Activated CD8-positive, alpha-beta memory T cell treated with anti-CD3 and anti-CD28 coated beads for 4 hours (primary cell): ENCODE results near the gene MEIG1.
A peak's percentile ranks its signal among the peaks of the same experiment; 100 is the strongest.
"Not testable (repeated sequence)": the region's sequence is repeated elsewhere in the genome, so short reads cannot be mapped to it uniquely, and the experiment has no call there.

ENCODE experiments used
- DNase-seq, 2 donors: peaks; one replicate each; pipeline ENCODE4 v3.0.0-alpha.2; 2020; ENCODE audit warnings: low read depth in 2 of 2

MEIG1 gene

DNA sequence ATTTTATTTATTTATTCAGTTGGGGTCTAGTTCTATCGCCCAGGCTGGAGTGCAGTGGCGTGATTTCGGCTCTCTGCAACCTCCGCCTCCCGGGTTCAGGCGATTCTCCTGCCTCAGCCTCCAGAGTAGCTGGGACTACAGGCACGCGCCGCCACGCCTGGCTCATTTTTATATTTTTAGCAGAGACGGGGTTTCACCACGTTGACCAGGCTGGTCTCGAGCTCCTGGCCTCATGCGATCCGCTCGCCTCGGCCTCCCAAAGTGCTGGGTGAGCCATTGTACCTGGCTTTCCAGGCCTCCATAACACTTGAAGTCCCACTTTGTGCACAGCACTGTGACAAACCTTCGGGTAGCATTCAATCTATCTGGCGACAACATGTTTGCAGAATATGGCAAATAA lies 4.3 kb upstream of the MEIG1 start:
- DNase-seq, result no peak

GRCh38 chr10:14958872-14959220 lies 342 bp upstream of the MEIG1 start:
- no peak for DNase-seq

DNA sequence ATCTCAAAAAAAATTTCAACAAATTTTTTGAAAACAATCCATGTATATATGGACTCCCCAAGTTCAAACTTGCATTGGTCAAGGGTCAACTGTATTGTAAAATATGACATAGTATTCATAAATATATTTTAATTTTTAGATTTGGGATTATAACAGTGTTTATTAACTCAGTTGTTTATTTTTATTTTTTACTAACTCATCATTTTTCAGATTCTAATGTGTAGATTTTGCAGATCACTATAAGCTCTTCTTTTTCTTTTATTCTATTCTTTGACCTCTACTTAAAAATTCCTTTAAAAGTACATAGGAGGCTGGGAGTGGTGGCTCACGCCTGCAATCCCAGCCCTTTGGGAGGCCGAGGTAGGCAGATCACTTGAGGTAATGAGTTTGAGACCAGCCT lies 8.7 kb downstream of the MEIG1 start:
- no peak for DNase-seq

DNA sequence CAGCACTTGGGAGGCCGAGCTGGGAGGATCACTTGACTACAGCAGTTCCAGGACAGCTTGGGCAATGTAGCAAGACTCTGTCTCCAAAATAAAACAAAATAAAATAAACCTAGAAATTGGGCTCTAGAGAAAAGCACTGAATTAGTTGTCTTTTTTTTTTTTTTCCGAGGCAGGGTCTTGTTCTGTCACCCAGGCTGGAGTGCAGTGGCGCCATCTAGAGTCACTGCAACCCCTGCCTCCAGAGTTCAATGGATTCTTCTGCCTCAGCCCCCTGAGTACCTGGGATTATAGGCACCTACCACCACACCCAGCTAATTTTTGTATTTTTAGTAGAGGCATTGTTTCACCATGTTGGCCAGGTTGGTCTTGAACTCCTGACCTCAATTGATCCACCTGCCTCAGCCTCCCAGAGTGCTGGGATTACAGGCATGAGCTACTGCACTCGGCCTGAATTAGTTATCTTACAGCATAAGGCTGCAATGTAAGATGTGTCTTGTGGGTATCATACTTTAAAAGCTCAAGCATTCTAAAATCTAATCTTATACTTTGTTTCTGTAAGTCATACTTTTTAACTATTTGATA lies 12.8 kb downstream of the MEIG1 start:
- no peak for DNase-seq

DNA sequence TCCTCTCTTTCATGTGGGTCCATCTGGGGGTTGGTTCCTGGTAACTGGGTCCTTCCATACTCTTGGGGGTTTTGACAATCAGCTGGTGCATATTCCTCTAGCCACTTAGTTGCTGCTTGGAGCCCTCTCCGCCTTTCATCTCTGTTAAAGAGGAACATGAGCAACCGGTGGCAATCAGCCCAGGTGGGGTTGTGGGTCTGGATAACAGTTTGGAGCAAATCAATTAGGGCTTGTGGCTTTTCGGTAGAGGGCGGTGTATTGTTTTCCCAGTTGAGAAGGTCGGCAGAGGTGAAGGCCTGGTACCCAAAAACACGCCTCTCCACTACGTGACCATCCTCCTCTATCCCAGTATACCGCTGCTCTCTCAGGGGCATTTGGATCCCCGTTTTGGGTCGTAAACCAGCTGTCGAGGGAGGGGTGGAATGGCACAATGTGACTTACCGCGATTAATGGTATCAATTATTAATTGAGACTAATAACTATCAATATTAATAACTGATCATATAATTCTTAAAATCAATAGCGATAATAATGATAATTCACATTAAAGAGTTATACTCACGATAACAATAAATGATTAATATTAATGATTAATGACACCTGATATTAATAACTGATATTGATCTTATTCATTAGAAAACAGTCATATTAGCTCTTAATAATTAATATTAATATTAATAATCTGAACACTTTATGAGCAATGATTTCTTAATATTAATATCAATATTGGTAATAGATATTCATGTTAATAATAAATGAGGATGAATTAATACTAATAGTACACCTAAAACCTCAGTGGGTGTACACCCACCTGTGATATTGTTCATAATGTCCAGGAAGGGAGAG lies 15.2 kb downstream of the MEIG1 start:
- DNase-seq, result not testable (repeated sequence)

- no peak for DNase-seq
These were observed 16.6 kb downstream of the MEIG1 start for GRCh38 chr10:14975672-14976273.

GRCh38 chr10:14982744-14983143 lies 23.6 kb downstream of the MEIG1 start:
- DNase-seq, result no peak

- not testable (repeated sequence) for DNase-seq
These were observed 30.4 kb downstream of the MEIG1 start for GRCh38 chr10:14989552-14989951.

GRCh38 chr10:14991035-14991749 lies 32.0 kb downstream of the MEIG1 start:
- DNase-seq, result peak in 1 of 2 donors; percentile 31

- not testable (repeated sequence) for DNase-seq
These were observed 33.1 kb downstream of the MEIG1 start for GRCh38 chr10:14992336-14992735.

- DNase-seq, result not testable (repeated sequence)
These were observed 34.6 kb downstream of the MEIG1 start for GRCh38 chr10:14993500-14994455.

DNA sequence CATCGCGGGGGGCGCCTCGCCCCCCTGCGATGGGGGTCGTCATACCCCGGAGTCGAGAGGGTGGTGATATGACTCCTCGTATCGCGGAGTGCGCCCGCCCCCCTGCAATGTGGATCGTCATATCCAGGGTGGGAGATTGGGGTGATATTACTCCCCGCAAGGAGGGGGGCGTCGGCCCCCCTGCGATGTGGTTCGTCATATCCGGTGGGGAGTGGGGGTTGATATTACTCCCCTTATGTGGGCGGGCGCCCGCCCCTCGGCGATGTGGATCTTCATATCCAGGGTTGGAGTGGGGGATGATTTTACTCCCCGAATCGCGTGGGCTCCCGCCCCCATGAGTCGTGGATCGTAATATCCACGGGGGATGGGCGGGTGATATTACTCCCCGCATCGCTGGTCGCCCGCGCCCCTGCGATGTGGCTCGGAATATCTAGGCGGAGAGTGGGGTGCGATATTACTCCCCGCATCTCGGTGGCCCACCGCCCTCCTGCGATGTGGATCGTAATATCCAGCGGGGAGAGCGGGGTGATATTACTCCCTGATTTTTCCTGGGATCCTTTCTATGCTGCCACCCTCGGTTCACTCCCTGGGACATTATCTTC lies 36.9 kb downstream of the MEIG1 start:
- no peak for DNase-seq

DNA sequence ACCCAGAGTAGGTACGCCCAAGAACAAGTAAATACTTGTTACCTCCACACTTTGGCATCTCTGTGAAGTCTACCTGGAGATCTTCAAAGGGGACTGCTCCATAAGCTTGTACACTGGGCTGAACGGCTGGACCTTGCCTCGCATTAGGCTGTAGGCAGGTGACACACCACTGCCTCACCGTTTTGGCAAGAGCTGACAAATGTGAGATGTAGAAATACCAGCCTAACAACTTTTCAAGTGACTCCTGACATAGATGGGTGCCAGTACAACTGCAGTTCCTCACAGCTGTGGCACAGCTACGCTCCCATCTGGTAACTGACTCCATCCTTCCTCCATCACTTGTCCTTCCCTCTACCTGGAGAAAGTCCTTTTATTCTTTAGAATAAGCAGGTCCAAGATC lies 54.3 kb downstream of the MEIG1 start:
- not testable (repeated sequence) for DNase-seq

DNA sequence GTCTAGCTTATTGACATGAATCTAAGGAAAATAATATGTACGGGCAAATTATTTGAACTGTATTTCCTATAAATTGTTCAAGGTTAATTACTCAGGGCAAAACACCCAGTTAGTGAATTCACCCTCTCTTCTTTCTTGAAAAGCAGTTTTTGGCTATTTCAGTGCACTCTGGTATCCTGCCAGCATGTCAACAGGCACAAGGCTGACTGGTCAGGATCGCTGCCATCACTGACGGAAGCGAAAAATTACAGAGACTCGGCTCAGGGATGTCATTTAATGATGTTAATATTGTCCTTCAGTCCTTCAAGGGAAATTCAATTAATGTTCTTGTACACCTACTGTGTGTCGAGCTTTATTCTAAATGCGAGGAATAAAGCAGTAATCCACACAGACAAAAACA lies 56.3 kb downstream of the MEIG1 start:
- DNase-seq, result no peak

DNA sequence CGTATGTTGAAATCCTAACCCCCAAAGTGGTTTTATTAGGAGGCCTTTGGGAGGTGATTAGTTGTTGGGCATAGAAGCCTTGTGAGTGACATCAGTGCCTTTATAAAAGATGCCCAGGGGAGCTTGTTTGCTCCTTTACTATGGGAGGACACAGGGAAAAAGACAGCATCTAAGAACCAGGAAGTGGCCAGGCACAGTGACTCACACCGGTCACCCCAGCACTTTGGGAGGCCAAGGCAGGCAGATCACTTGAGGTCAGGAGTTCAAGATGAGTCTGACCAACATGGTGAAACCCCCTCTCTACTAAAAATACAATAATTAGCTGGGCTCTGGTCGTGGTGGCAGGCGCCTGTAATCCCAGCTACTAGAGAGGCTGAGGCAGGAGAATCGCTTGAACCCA lies 61.8 kb downstream of the MEIG1 start:
- DNase-seq, result not testable (repeated sequence)
